ENCODE measurements around the gene BTN3A1.
"Not testable (repeated sequence)": the region's sequence is repeated elsewhere in the genome, so short reads cannot be mapped to it uniquely, and the experiment has no call there.

BTN3A1 gene

DNA sequence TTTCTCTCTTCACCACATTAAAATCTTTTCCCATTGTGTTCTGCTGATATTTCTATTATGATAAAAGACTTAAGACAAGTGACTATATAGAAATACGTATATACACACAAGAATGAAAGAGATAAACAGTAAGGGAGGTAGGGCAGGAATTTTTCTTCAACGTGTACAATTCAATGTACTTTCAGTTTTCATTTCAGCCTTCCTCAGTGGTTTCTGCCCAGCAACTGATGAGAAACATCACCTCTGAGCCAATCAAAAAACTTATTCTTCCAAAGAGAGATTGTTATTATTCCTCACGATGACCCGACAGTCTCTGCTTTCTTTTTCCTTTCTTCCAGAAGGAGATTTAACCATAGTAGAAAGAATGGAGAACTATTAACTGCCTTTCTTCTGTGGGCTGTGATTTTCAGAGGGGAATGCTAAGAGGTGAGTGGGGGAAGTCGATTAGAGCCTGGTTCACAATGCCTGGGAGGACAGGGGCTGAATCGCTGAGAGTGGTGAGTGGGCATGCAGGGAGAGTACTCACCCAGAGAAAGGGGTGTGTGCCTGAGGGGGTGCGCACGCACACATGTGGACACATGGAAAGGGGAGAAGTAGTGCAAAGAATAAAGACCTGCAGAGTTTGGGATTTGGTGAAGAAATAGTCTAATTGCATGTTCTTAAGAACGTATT lies at the start of gene BTN3A1:
Gene BTN3A1, plus strand, starts transcription at position 289 of the 672 bp plus-strand sequence. CDS start 3,289 bp downstream, outside the sequence.
- DNase-seq = peak; percentile 69

DNA sequence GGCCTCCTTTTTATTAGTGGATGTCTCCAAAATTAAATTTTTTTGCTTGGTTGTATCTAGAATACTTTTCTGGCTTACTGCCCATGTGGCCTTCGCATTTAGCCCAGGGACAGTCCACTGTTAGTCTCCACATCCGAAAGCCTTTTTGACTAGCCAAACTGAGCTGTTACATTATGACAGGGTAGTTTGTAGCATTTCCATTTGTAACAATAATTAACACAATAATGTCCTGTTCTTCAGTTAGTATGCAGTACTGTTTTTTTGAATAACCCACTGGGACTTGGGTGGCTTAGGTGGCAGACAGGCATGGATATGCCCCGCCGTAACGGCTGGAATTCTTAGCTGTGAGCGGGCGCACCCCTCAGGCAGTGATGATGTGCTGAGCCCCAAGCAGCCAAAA lies 49.8 kb upstream of the BTN3A1 start:
- no peak for DNase-seq

DNA sequence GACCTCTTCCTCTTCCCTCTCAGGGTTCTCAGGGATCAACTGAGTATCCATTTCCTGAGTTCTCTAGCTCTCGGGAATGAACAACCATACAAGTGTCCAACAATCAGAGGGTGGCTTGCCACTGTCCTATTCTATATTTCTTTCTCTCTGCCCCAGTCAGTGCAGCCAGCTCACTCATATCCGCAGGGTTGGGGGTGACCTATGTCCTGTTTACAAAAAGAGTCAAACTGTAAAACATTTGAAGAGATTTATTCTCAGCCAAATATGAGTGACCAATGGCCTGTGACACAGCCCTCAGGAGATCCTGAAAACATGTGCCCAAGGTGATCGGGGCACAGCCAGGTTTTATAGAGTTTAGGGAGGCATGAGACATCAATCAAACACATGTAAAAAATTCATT lies 47.9 kb upstream of the BTN3A1 start:
- DNase-seq = no peak

DNA sequence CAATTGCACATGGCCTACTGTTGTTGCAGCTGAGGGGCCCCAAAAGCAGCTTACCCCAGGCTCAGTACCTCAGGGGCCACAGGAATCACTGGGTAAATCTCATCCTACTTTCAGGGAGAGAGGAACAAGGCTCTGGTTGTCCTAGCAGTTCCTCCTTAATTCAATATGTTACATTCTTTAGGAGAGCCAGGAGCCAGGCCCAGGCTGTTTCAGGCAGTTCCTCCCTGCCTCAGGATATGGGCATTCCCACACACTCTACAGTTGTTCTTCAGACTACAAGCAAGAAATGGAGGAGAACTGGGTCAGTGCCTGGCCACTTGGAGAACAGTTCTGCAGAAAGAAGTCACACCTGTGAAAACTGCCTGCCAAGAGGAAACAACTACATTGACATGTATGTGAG lies 46.7 kb upstream of the BTN3A1 start:
- DNase-seq = no peak

DNA sequence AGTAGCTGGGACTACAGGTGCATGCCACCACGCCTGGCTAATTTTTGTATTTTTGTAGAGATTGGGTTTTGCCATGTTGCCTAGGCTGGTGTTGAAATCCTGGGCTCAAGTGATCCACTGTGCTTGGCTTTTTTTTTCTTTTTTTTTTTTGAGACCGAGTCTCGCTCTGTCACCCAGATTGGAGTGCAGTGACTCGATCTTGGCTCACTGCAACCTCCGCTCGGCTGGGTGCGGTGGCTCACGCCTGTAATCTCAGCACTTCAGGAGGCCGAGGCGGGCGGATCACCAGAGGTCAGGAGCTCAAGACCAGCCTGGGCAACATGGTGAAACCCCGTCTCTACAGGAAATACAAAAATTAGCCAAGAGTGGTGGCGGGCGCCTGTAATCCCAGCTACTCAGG lies 44.5 kb upstream of the BTN3A1 start:
- DNase-seq = not testable (repeated sequence)

DNA sequence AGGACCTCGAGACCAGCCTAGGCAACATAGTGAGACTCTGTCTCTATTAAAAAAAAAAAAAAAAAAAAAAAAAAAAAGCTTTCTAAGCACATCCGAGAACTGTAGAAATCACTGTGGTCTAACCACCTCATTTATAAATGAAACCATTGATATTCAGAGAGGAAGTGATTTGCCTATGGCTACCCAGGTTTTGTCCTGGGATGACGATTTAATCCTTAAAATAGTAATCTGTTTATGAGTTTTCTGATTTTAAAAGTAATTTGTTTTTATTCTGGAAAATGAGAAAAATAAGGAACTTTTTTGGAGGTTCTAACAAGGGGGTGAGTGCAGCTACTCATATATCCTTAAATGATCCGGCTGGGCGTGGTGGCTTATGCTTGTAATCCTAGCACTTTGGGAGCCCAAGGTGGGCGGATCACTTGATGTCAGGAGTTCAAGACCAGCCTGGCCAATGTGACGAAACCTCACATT lies 43.5 kb upstream of the BTN3A1 start:
- DNase-seq = no peak

DNA sequence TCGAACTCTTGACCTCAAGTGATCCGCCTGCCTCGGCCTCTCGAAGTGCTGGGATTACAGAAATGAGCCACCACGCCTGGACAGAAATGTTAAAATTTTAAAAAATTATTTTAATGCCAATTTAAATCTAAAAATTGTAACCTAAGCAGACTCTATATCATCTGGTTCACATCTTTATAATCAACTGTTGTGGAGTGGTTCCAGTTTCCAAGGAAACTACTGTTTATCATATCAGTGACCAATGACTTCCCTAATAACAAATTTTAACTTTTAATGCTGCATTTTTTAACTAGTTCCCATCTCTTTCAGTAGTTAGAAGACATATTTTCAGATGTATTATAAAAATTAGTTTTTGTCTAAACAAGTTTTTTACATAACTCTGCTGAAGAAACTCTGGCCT lies 42.3 kb upstream of the BTN3A1 start:
- DNase-seq = no peak

DNA sequence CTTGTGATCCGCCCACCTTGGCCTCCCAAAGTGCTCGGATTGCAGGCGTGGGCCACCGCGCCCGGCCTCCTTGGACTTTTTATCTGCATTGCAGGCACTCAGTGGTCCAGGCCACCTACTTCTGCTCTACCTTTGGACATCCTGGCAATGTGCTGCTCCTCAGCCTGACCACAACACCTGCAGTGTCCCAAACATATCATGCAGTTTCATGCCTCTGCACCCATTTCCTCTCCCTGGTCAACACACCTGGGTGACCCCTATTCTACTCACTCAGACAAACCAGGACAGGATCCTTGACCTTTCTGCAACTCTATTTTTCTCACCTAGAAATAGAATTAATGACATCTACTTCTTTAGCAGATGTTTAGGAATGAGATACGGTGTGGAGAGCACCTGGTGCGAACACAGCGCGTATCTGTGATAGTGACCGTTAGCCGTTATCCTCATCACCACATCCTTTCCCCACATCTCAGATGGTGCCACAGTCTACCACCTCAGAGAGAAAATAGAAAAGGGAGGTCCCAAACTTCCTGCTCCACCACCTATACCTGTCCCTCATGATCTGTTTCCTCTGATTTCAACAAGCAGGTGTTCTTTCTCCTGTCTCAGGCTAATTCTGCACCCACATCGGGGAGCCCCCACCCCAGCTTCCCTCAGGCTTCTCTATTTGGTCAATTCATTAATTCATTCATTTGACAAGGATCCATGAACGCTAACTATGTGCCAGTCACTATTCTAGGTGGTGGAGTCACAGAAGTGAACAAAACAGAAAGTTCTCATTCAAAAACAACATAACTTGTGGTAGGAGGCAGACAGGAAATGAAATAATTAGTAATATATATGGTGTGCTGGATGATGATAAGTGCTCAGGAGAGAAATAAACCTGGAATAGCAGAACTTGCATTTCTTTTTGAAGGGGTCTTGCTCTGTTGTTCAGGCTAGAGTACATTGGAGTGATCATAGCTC lies 41.3 kb upstream of the BTN3A1 start:
- no peak for DNase-seq

DNA sequence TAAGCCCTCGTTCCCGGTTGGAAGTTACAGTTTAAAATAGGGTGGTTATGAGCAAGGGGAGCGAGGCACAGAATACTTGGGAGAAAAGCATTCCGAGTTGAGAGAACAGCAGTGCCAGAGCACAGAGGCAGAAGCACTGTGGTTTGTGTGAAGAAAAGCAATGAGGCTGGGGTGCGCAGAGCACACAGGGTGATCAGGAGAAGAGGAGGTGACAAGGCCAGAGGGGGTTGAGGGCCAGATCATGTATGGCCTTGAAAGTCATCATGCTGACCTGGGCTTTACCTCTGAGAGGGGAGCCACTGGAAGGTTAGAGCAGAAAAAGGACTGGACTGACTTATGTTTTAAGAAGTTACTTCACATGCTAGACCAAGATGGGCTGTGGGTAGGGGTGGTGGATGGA lies 40.5 kb upstream of the BTN3A1 start:
- DNase-seq = no peak

DNA sequence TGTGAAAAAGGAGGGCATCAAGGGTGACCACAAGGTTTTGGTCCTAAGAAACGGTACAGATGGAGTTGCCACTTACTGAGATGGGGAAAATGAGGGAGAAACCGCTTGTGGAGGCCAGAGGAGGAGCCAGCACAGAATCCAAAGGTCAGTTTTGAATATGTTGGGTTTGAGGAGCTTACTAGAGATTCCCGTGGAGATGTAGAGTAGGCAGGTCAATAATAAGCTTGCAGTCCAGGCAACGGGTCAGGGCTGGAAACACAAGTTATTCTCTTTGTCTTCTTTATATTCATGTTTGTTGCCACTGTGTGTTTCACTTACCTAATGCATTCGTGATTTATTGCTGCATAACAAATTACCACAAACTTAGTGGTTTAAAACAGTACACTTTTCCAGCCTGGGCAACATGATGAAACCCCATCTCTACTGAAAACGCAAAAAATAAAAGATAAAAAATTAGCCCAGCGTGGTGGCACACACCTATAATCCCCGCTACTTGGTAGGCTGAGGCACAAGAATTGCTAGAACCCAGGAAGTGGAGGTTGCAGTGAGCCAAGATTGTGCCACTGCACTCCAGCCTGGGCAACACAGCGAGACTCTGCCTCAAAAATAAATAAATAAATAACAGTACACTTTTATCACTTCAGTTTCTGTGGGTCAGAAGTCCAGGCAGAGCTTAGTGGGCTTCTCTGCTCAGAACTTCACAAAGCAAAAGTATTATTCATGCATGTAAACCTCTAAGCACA lies 39.8 kb upstream of the BTN3A1 start:
- no peak for DNase-seq

DNA sequence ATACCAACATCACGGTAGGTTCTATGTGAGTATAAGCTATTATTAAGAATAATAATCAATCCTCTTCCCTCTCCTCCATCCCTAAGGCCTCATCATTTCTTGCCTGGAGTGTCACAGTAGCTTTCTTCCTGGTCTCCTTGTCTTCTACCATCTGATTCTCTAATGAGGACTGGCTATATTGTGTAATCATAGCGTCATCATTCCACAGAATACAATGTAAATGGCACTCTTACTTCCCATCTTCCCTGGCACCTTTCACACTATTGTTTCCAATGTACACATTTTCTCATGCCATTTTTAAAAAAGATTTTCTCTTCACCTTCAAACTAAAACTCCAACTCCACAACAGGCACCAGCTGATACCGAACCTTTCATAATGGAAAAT lies 39.2 kb upstream of the BTN3A1 start:
- DNase-seq = no peak

DNA sequence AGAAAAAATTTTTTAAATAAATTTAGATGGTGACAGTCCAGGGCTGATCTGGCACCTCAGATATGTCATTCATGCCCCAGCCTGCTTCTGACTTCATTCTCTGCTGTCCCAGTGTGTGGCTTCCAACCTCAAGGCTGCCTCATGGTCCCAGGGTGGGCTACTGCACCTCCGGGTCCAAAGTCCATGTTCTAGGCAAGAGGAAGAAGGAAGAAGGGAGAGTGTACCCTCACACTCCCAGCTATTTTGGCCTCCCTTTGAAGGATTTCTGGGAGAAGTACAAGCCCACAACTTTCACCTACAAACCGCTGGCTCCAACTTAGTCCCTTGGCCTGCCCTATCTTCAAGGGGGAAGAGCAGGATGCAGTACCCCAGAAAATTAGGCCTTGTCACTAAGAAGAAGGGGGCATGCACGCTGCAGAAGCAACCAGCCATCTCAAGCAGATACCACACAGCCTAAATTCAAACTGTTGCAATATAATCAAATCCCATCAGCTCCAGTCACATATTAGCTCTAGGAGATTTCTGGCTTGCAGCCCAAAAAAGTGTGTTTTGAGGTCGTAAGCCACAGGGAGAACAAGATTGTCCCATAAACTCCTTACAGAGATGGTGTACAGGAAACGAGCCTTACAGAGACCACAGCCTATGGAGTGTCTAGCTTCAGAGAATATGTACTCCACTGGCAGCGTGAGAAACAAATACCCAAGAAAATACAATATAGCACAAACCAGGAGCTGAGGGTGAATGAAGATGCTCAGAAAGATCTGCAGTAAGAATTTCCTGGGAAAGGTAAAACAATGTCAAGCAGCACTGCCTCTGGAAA lies 38.0 kb upstream of the BTN3A1 start:
- DNase-seq = no peak

DNA sequence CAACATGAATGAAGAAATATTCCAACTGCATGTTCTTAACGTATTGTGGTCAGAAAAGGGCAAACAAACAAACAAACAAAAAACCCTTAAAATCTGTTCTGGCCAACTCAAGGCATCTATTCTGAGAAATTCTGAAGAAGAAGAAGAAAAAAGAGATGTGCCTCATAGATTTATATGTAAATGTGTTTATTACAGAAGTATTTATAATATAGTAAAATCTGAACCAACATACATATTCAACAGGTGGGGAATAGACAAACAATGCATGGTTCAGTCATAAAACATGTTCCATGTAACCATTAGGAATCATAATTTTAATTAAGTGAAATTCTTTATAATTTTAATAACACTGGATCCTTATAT lies 36.5 kb upstream of the BTN3A1 start:
- no peak for DNase-seq

DNA sequence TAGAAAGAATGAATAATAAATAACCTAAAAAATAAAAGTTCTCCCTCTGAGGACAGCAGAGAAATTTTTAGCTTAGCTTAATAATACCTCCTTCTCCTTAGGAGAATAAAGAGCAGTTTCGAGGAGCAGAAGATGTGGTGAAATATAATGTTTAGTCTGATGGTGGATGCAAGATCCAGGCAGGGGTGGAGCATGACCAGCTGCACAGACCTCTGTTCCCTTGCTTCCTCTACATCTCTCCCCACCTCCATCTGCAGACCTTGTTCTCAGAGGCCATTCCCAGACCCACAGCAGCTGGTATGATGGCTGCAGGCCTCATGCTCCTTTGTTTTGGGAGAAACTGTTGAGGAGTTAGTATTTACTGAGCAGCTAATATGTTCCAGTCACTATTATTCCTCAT lies 35.6 kb upstream of the BTN3A1 start:
- no peak for DNase-seq

DNA sequence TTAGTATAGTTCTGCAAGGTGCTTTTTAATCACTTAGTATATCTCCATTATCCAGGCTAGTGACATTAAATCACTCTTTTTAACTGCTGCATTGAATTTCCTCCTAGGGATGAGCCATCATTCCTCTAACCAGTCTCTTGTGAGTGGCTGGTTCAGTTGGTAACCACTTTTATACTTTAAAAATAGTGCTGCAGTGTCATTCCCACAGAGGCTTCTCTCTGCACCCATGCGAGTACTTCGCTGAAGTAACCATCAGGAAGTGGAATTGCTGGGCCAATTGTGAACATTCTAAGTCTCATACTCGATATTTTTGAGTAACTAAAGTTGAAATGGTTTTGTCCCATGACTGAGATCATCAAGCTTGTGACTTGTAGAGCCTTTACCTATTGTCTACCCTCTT lies 35.0 kb upstream of the BTN3A1 start:
- no peak for DNase-seq

DNA sequence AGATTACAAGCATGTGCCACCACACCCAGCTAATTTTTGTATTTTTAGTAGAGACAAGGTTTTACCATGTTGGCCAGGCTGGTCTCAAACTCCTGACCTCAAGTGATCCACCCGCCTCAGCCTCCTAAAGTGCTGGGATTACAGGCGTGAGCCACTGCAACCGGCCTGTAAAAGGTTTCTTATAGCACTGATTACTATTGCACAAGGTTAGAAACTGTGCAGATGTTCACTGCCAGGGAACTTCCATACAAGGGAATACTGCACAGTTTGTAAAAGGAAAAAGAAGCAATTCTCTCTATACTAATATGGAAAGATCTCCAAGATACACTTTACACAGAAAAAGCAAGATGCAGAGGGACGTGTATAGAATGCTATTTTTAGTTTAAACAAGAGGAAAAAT lies 30.3 kb upstream of the BTN3A1 start:
- not testable (repeated sequence) for DNase-seq

DNA sequence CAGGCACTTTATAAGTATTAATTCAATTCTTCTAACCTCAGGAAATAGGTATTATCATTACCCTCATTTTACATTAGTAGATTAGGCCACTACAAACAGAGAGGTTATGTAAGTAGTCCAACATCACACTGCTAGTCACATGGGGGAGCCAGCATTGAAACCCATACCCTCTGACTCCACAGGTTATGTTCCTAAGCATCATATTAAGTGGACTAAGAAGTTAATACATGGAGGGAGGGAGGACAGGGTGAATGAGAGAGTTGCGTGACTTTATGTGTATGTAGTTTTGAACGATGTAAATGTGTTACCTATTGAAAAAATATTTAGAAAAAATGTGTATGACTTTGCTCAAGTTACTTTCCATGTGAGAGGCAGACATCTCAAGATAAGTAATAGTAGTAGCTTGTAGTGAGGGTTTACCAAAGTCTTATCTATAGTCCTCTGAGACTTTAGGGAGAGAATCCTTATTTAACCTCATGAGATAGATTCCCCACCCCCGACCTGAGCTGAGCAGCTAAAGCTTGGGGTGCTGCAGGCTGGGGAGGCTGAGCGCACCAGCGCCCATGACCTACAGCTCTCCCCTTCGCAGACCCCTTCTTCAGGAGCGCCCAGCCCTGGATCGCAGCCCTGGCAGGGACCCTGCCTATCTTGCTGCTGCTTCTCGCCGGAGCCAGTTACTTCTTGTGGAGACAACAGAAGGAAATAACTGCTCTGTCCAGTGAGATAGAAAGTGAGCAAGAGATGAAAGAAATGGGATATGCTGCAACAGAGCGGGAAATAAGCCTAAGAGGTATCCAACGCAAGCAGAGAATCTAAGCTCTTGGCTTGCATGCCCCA lies 29.5 kb upstream of the BTN3A1 start:
- no peak for DNase-seq

DNA sequence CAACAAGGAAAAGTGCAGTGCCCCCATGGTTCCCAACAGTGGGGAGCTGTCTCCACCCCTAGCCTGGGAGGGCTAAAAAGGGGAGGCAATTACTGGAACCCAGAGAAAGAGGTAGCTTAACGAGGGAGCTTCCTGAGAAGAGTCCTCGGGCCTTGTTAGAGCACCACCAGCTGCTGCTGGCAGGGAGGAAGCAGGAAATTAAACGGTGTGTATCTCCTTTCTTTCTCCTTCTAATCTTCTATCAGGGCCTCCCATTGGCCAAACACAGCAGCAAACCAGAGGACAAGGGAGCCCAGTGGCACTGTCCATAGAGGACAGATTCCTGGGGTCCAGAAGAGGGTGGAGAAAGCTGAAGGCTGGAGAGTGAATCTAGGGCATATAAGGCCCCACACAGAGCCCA lies 26.8 kb upstream of the BTN3A1 start:
- no peak for DNase-seq

DNA sequence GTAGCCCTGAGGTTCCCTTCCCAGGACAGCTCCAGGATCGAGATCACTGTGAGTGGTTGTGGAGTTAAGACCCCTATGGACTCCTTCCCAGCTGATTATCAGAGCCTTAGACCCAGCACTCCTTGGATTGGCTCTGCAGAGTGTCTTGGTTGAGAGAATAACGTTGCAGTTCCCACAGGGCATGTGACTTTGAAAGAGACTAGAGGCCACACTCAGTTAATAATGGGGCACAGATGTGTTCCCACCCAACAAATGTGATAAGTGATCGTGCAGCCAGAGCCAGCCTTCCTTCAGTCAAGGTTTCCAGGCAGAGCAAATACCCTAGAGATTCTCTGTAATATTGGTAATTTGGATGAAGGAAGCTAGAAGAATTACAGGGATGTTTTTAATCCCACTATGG lies 24.4 kb upstream of the BTN3A1 start:
- DNase-seq = no peak

DNA sequence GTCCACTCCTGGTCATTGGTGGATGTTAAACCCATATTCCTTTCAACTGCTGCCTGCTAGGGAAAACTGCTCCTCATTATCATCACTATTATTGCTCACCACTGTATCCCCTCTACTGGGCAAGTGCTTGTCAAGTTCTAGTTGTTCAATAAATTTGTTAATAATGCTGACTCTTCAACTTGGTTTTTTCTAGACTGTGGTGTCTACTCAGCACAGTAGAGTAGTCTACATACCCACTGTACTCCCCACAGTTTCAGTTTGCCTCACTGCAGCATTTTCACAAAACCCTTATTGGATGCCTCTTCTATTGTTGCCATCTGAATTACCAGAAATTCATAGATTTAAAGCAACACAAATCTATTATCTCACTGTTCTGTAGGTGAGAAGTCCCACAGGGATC lies 23.9 kb upstream of the BTN3A1 start:
- not testable (repeated sequence) for DNase-seq

DNA sequence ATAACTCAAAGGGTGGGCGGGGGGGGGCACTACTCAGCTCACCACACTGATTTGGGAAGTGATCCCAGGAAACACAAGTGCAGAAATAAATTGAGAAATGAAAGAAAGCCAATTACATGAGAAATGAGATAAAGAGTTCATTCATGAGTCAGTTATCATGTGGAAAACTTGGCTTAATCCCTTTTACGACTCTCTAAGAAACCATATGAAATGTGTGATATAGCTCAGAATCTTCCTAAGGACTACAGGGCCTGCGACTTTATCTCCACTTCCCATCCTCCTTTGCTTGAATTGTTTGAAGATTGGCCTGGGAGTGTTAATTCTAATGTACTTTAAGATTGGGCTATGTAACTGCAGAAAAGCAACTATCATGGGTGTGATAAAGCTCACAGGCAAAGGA lies 22.8 kb upstream of the BTN3A1 start:
- no peak for DNase-seq

DNA sequence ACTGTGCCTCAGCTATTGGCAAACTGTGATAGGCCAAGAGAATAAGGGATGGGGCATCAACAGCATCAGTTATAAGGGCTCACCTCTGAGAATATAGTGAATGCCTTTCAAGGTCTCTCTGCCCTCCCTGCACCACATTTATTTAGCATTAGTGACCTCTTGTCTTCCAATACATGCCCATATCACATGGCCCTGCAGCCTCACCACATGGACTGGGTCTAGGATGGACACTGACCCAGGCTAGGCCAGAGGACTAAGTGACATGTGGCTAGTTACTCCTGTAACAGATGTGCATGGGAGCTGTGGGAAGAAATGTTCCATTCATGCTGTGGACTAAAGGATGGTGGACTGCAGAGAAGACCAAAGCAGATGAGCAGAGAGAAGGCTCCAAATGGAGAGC lies 22.3 kb upstream of the BTN3A1 start:
- no peak for DNase-seq
